ENCODE results near the gene CC2D2B. TPM values are rescaled to one million over a fixed set of nuclear protein-coding genes. Genes with fewer than 3 reads are reported as not detected.

Gene CC2D2B
- total and polyA plus RNA-seq, 2 donors from 2014 or later: 0.80 to 2.5 TPM

GRCh38 chr10:95963202-95963990 lies 55.6 kb downstream of the CC2D2B start:
- no peak for FAIRE-seq

GRCh38 chr10:95963991-95964389 lies 56.2 kb downstream of the CC2D2B start:
- Histone ChIP-seq H3K9me3 (ENCODE audit: control insufficient read depth in 2 of 3, insufficient read depth in 1 of 3, low read length in 3 of 3) (peaks cover 0 to 7% (median 0%) of the 10 kb centered on the region in 3 donors), H3K4me3 (ENCODE audit: low read length in 3 of 3) (no peak overlapping the region), H3K36me3 (ENCODE audit: control insufficient read depth in 2 of 3, insufficient read depth in 3 of 3, low read length in 3 of 3) (no peaks in the 10 kb centered on the region), H3K27ac (ENCODE audit: low read depth in 2 of 2, low read length in 2 of 2) (no peak overlapping the region), H3K9ac (ENCODE audit: low read length in 3 of 3) (no peak overlapping the region), H3K27me3 (ENCODE audit: control insufficient read depth, insufficient read depth, low read length) (no peaks in the 10 kb centered on the region), H3K4me1 (ENCODE audit: control insufficient read depth in 2 of 3, insufficient read depth in 2 of 3, low read depth in 1 of 3, low read length in 3 of 3) (no peaks in the 10 kb centered on the region)
- FAIRE-seq (no peak), DNase-seq (no peak)
- no peak for TF ChIP-seq CTCF (IDR thresholded peaks at IDR 0.05; ENCODE audit: borderline replicate concordance, extremely low read depth, insufficient read depth)
- intact Hi-C loops (cut with DNase I): no loop called here

More at GRCh38 chr10:95963202-95963990, 55.6 kb downstream of the CC2D2B start:
- no peak for TF ChIP-seq CTCF (IDR thresholded peaks at IDR 0.05; ENCODE audit: borderline replicate concordance, extremely low read depth, insufficient read depth)
- Histone ChIP-seq H3K4me1 (ENCODE audit: control insufficient read depth in 2 of 3, insufficient read depth in 2 of 3, low read depth in 1 of 3, low read length in 3 of 3) (no peaks in the 10 kb centered on the region), H3K4me3 (ENCODE audit: low read length in 3 of 3) (no peak overlapping the region), H3K9ac (ENCODE audit: low read length in 3 of 3) (no peak overlapping the region), H3K9me3 (ENCODE audit: control insufficient read depth in 2 of 3, insufficient read depth in 1 of 3, low read length in 3 of 3) (peaks cover 0 to 10% (median 0%) of the 10 kb centered on the region in 3 donors), H3K27ac (ENCODE audit: low read depth in 2 of 2, low read length in 2 of 2) (no peak overlapping the region), H3K27me3 (ENCODE audit: control insufficient read depth, insufficient read depth, low read length) (no peaks in the 10 kb centered on the region), H3K36me3 (ENCODE audit: control insufficient read depth in 2 of 3, insufficient read depth in 3 of 3, low read length in 3 of 3) (no peaks in the 10 kb centered on the region)
- intact Hi-C loops (cut with DNase I): no loop called here
- DNase-seq: no peak

- no peak for TF ChIP-seq CTCF (IDR thresholded peaks at IDR 0.05; ENCODE audit: borderline replicate concordance, extremely low read depth, insufficient read depth)
- no peak for FAIRE-seq
- H3K4me1 ChIP-seq (ENCODE audit: control insufficient read depth in 2 of 3, insufficient read depth in 2 of 3, low read depth in 1 of 3, low read length in 3 of 3): no peaks in the 10 kb centered on the region
- intact Hi-C loops (cut with DNase I): no loop called here
- peak in 2 of 5 donors; percentile 8 to 31 for DNase-seq
- no peaks in the 10 kb centered on the region for H3K27me3 ChIP-seq (ENCODE audit: control insufficient read depth, insufficient read depth, low read length)
- no peaks in the 10 kb centered on the region for H3K36me3 ChIP-seq (ENCODE audit: control insufficient read depth in 2 of 3, insufficient read depth in 3 of 3, low read length in 3 of 3)
- no peak overlapping the region for H3K4me3 ChIP-seq (ENCODE audit: low read length in 3 of 3)
- no peaks in the 10 kb centered on the region for H3K9me3 ChIP-seq (ENCODE audit: control insufficient read depth in 2 of 3, insufficient read depth in 1 of 3, low read length in 3 of 3)
- H3K27ac ChIP-seq (ENCODE audit: low read depth in 2 of 2, low read length in 2 of 2): no peak overlapping the region
- no peak overlapping the region for H3K9ac ChIP-seq (ENCODE audit: low read length in 3 of 3)
These were observed 57.0 kb downstream of the CC2D2B start for GRCh38 chr10:95964756-95965155.
